GM18907 (cell line): ENCODE measurements around the gene MSRB2.
"Not testable (repeated sequence)": the region's sequence is repeated elsewhere in the genome, so short reads cannot be mapped to it uniquely, and the experiment has no call there.

ENCODE experiments used
- ATAC-seq: cut with Tn5 transposase; IDR thresholded peaks from one replicate; pipeline ENCODE4 v1.9.1; 2021; ENCODE audit warnings: mild to moderate bottlenecking, moderate library complexity; ENCODE audit not compliant: unreplicated experiment

The MSRB2 gene

DNA sequence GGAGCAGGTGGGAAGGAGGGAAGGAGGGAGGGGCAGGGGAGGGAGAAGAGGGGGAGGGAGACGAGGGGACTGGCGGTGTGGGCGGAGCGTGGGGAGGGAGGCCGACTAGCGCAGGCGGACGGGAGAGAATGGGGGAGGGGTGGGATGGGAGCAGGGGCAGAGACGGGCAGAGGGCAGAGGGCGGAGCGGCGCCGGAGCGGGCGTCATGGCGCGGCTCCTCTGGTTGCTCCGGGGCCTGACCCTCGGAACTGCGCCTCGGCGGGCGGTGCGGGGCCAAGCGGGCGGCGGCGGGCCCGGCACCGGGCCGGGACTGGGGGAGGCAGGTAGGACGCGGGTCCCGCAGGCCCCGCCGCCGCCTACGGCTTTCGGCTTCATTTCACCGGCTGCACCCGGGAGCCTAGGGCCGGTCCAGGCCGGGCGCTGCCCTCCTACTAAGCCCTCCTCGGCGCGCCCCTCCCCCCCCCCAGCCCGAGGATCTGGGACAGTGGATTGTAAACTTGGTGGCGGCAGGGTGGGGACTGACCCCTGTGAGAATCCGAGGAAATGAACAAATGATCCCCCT lies at the start of gene MSRB2:
TSS of gene MSRB2 (plus strand) at position 176 of the 562 bp plus-strand sequence. CDS start at position 206, 30 bp downstream.
- ATAC-seq: peak; percentile 86

DNA sequence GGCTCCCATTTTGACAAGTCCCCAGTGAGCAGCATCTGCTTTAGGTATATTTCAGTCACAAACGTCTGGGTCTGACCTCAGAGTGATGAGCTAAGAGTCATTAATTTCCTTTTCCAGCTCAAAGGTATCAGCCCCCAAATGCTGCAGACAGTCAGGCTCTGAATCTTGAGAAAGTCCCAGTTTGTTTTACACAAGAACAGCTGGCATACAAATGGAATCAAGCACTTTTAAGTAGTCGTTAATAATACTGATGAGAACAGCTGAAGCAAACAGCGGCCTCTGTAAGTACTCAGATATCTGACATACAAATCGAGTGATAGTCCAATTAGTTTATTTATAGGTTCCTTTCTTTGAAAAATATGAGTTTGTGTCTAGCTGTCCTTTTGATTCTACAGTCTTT lies 49.4 kb upstream of the MSRB2 start:
- ATAC-seq: no peak

DNA sequence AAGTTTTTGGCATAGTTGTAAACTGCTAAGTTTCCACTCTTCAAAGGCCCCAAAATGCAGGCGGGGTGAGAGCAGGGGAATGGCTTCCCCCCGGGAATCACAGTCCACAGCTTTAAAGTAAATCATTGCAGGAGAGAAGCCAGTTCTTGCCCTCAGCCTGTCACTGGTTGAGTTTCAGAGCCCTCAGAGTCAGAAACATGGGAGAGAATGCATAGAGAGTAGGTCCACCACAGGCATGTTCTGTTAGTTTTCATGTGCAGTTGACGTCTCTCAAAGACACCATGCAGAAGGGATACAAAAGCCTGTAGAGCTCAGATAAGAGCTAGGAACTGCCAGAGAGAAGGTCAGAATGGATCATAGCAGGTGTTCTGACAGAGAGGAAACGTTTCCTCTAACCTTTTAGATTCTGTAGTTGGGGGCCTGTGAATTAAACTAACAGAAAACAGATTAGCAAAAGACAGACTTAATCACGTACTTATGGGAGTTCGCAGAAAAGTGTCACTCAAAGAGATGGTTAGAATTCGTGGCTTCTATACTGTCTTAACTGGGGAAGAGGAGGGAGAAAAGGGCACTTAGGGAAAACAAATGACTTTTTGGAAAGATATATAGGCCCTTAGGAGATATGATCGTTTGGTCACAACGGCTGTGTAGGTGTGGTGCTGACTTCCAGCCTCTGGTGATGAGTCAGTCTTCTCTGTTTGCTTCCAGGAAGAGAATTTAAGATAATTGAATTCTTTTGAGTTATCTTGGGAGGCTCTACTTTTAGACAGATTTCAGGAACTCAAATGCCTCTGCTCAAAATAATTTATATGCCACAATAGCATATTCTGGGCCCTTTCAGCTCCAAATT lies 48.0 kb upstream of the MSRB2 start:
- ATAC-seq: no peak

DNA sequence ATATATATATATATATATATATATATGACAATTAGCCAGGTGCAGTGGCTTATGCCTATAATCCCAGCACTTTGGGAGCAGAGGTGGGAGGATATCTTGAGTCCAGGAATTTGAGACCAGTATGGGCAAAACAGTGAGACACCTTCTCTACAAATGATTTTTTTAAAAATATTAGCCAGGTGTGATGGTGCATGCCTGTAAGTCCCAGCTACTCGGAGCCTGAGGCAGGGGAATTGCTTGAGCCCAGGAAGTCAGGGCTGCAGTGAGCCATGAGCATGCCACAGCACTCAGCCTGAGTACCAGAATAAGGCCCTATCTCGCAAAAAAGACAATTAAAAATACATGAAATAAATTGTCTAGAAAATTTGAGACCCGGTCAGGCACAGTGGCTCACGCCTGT lies 47.2 kb upstream of the MSRB2 start:
- no peak for ATAC-seq

DNA sequence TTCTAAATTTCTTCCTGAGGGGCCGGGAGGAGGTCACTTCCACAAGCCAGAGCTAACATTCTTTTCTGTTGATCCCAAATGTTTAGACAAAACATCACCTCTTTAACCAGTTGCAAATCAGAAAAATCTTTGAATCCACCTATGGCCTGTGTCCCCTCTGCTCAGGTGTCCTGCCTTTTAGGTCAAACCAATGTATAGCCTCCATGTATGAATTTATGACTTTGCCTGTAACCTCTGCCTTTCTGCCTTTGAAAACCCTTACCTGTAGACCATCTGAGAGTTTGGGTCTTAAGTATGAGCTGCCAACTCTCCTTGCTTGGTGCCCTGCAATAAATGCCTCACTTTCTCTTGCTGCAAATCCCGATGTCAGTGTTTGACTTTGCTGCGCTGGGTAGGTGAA lies 44.1 kb upstream of the MSRB2 start:
- no peak for ATAC-seq

DNA sequence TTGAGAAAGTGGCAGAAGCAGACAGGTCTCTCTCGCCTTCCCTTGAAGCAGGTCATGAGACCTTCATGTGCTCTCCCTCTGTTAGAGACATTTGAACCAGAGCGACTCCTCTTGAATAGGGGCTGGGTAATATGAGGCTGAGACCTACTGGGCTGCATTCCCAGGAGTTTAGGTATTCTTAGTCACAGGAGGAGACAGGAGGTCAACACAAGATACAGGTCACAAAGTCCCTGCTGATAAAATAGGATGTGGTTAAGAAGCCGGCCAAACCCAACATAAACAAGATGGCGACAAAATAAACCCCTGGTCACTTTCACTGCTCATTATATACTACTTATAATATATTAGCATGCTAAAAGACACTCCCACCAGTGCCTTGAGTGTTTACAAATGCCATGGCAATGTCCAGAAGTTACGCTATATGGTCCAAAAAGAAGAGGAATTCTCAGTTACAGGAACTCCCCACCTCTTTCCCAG lies 43.5 kb upstream of the MSRB2 start:
- ATAC-seq: no peak

DNA sequence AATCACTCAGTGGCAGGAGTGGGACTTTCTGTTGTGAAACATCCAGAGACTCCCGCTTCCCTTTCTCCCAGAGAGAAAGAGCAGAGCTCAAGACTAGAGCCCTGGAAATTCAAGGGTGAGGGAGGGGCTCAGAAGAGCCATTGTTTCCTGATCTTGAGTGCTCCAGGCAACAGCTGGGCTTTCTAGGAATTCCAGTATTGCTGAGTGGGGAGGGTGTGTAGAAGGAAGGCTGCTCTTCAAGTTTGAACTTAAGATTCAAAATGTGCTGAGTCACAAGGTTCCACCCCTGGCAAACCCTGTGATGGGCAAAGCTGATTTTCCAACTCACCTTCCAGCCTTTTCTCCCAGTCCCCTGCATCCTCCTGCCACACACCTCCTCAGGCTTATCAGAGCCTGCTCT lies 42.3 kb upstream of the MSRB2 start:
- no peak for ATAC-seq

DNA sequence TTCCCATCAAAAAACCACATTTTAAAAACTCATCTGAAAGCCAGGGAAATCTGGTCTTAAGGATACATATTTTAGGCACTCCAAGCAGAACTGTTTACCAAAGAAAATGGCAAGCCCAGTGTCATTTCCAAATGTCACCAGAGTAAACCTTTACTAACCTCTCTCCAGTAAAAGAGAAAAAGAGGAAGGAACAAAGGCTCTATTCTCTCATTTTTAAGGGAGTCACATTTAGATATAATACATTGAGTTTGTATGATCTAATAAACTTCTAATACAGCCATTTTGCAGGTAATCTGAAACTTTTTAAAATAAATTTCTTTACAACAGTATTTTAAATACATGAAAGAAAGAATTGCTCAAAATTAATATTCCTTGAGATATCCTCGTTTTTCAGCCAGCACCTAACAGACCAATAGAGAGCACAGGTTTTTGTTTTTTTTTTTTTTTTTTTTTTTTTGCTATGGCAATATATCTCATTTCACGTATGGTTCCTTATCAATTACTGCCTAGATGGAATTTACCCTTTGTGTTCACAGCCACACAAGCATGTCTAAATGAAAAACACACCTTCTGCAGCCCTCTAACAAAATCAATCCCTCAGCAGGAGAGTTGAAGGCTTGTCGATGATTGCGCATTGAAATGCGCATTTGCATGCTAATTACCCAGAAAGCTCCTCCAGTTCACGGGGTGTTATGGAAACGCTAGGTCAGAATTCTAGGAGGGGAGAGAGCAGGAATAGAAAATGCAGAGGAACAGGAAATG lies 39.8 kb upstream of the MSRB2 start:
- no peak for ATAC-seq

DNA sequence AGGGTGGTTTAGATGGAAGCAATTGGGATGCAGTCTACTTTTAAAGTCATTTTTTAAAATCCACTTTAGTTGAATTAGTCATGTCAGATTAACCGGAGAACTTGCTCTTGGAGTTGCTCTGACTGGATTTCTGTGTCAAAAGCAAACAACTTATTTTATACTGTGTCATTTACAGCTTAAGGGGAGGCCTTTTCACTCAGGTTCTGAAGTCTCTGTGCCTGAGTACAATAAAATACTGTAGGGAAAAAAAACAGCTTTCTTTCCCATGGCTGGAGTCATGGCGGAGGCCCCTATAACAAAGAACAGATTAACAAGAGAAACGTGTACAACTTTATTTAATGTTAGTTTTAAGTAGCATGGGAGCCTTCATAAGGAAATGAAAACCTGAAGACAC lies 39.2 kb upstream of the MSRB2 start:
- ATAC-seq: no peak

DNA sequence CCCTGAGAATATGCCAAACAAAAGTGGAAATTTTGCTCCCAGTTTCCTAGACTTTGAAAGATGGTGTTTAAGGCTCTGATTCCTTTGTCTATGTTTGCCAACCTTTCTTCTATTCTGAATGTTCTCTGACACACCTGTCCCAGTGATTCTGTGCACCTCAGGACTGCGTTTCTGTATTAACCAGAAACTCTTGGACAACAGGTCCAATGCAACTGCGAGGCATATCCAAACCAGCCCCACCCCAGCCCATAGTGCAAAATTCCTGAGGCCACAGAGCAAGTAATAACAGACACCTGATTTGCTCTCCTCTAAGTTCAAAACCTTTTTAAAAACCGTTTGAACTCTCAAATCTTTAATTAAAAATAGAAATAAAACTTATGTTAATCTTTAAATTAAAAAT lies 37.0 kb upstream of the MSRB2 start:
- ATAC-seq: no peak

DNA sequence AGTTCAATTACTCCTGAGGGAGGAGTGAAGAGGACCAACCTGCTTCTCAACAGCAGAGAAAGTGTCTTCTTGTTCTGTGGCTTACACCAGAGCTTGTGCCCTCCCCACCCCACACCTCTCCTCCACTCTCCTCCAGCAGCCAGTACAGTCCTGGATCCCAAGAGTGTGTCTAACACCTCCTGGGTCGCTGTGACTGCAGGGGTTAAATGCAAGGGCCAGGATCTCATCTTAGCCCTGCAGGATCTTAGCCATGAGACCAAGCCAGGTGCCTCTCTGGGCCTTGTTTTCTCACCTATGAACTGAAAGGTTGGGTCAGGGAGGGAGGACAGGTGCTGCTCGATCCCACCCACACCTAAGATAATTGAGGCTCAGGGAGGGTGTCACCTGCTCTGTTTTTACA lies 34.5 kb upstream of the MSRB2 start:
- no peak for ATAC-seq

DNA sequence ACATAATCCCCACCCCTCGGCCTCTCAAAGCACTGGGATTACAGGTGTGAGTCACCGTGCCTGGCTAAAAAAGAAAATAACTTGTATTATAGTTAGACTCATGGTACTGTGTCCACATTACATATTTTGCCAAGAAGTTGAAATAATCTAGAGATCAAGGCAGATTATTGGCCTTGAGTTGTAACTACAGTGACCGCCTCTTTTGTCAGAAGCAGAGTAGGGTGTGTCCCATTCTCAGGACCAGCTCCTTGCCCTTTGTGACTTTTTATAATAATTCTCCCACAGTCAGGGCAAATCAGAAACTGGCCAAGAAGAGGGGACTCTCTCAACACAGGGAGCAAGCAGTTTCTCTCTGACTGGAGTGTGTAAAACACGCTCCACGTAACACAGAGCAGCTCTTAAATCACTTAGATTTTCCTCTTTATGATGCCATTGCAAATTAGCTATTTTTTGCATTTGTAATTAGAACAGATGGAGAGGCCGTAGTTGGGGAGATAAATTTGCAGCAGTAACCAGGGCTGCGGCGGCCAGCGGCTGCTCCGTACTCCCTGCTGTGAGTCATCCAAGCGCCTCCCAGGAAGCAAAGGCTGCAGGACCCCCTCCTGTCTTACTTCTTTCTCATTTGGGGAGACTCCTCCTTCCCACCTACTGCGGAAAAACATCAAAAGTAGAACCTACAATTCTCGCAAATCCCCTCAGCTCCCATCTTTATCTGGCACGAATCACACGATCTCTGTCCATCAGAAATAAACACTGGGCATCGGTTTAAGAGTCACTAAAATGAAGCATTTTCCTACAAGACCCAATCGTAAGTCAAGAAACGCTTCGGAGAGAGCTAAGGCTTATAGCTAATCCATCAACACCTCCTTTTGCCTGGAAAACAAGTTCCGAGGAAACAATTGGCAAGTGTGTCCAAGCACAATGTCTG lies 32.1 kb upstream of the MSRB2 start:
- no peak for ATAC-seq

DNA sequence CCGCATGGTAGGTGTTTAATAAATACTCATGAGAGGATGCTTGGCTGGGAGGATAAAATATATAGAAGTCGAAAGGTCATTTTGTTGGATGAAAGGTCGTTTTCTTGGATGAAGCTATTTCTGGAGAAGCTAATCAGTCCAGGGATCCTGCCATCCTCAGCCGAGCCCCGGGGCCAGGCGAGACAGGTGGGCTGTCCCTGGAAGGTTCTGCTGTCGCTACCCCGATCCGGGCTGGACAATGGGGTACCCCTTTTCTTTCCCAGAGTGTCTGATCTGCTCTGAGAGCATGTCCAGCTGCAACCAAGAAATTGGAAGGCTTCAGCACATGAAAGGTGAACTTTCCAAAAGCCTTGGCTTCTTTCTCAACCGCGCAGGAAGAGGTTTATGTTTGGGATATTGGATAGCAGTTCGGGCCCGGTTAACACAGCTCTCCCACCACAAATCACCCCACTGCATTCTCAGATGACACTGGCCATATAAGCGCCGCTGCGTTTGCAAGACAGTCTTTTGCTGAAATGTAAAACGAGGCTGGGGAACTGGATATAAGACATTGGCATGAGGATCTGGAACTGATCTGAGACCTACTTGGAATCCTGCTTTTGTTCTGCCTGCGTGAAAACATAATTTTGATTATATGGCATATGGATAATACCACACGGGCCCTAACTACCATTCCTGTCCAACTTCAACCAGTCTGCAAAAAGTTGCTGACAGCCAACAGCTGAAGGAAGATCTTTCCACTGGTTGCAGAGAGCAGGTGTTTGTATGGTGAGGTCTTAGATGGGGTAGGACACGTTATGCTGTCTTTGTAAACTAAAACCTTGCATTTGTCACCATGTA lies 31.2 kb upstream of the MSRB2 start:
- ATAC-seq: no peak

DNA sequence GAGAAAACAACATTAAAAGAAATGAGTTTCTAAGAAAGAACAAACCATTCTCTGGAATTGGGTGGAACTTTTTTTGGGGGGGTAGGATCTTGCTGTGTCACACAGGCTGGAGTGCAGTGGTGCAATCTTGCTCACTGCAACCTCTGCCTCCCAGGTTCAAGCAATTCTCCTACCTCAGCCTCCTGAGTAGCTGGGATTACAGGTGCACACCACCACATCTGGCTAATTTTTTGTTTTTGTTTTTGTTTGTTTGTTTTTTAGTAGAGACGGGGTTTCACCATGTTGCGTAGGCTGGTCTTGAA lies 30.6 kb upstream of the MSRB2 start:
- not testable (repeated sequence) for ATAC-seq

DNA sequence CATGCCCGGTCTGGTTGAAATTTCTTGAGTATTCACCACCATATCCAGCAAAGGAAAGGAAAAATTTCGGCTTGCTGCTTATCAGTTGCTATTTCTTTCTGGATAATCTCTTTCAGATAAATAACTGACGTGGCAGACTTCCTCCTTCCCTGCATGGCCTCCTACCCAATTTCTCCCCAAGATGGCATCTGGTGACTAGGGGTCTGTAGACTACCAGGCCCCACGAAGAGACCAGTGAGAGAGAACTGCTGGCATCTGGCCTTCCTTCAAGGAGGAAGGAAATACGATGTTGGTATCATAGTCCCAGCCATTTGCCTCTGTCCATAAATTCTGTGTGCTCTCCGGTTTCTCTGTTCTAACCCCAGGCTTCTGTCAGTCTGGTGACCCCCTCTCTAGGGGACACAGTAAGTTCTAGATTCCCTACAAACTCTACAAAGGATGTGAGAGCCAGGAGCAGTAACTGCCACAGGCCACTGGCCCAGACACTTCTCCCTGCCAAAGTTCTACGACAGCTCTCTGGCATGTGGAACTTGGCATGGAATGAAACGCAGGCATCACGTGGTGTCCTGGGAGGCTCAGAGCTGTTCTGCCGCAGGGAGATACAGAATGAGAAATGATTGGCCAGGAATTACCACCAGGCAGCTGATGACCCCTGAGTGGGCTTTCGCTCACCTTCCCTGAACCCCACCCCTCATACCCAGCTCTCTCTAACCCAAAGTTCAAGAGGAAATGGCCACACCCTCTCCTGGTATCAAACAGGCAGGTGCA lies 30.0 kb upstream of the MSRB2 start:
- no peak for ATAC-seq

DNA sequence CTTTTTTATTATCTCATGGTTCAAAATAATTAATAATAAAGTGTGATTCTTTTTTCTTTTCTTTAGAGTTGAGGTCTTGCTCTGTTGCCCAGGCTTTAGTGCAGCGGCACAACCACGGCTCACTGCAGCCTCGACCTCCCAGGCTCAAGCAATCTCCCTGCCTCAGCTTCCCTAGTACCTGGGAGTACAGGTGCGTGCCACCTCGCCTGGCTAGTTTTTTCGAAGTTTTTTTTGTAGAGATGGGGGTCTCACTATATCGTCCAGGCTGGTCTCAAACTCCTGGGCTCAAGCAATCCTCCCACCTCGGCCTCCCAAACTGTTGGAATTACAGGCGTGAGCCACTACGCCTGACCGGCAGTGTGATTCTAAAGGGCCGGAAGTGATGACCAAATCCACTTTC lies 28.0 kb upstream of the MSRB2 start:
- no peak for ATAC-seq

DNA sequence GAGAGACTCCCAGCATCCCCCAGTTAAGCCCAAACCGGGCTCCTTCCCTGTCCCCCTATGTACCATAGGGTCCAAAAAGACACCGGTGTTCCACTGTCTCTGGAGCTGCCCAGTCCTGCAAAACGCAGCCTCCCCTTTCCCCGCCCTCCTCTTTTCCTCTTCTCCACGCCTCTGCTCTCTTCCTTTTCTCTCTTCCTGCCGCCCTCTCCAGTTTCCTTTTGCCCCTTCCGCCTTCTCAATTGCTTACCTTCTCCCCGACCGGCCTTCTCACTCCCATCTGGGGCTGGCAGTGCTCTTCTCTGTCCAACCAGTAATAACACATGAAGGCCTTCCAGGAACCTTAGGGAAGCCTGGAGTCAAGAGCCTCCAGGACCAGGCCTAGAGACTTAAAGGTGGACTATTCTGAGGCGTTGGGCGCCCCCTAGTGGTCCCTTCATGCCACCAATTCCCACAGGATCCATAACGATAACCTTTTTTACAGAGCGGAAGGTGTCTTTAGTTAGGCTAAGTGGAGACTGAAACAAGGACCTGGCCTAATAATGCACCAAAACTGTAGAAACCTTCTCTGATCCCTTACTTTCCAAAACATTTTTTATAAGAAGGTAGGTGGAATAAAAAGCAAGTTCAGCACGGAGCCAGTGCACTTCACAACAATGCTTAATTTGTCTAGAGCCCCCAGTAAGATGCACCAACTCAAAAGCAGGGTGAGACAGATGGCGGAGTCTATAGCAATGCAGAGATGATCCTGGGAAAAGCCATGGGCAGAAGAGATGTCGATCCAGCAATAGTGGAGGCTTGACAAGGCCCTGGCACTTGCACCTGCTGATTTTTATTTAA lies 27.2 kb upstream of the MSRB2 start:
- ATAC-seq: peak; percentile 74

DNA sequence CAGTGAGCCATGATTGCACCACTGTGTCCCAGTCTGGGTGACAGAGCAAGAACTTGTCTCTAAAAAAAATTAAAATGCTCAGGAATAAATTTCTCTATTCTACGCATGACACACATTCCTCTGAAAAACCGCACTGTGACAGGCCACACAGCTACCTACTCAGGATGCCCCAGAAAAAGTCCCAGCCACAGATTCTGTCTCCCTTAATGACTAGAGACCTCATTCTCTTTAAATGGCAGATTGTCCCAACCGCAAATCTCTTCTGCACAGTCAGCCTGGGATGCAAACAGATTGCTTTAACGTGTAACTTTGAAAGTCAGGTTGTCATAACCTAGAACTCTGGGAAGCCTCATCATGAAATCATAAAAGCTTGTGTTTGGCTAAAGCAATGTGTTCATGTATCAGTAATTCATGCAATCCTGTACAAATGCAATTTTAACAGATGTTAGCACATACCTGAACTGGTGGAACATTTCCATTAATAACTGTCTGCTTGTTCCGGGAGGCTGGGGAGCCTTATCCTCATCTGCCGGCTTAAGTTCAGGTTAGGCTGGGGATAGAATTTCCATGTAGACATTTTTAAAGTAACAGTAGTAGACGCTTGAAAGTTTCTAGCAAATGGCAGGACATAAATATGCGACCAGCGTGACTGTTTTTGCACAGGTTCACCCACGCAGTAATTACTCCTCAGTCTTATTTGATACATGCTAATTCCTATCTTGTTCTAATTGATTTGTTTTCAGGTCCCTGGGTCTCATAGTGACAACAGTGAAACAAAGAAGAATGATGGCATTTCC lies 26.2 kb upstream of the MSRB2 start:
- ATAC-seq: no peak
